GM12872 (cell line): Measurements from ENCODE around the gene HOXB7.

Experiments used
- TF ChIP-seq, protein P1 (sequence below): IDR thresholded peaks from 3 replicates; pipeline ENCODE4 v1.5.1; 2011; ENCODE audit warnings: low read depth, mild to moderate bottlenecking, low read length, moderate library complexity; ENCODE audit not compliant: insufficient read depth

Gene HOXB7

DNA sequence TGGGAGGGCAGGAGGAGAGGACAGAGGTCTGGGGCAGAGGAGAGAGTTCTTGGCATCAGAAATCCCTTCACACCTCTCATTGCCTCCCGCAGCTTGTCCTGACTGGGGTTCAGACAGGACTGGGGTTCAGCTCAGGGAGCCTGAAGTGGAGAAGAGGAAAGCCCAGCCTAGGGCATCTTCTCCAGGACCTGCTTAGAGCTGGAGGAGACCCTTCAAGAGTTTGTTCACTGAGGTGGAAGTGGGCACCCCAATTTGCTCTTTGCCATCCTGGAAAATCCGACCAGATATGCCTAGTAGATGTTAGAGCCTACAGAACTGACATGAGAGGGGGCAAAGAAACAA lies 22.8 kb downstream of the HOXB7 start:
- TF ChIP-seq, protein P1, sequence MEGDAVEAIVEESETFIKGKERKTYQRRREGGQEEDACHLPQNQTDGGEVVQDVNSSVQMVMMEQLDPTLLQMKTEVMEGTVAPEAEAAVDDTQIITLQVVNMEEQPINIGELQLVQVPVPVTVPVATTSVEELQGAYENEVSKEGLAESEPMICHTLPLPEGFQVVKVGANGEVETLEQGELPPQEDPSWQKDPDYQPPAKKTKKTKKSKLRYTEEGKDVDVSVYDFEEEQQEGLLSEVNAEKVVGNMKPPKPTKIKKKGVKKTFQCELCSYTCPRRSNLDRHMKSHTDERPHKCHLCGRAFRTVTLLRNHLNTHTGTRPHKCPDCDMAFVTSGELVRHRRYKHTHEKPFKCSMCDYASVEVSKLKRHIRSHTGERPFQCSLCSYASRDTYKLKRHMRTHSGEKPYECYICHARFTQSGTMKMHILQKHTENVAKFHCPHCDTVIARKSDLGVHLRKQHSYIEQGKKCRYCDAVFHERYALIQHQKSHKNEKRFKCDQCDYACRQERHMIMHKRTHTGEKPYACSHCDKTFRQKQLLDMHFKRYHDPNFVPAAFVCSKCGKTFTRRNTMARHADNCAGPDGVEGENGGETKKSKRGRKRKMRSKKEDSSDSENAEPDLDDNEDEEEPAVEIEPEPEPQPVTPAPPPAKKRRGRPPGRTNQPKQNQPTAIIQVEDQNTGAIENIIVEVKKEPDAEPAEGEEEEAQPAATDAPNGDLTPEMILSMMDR, result no peak

DNA sequence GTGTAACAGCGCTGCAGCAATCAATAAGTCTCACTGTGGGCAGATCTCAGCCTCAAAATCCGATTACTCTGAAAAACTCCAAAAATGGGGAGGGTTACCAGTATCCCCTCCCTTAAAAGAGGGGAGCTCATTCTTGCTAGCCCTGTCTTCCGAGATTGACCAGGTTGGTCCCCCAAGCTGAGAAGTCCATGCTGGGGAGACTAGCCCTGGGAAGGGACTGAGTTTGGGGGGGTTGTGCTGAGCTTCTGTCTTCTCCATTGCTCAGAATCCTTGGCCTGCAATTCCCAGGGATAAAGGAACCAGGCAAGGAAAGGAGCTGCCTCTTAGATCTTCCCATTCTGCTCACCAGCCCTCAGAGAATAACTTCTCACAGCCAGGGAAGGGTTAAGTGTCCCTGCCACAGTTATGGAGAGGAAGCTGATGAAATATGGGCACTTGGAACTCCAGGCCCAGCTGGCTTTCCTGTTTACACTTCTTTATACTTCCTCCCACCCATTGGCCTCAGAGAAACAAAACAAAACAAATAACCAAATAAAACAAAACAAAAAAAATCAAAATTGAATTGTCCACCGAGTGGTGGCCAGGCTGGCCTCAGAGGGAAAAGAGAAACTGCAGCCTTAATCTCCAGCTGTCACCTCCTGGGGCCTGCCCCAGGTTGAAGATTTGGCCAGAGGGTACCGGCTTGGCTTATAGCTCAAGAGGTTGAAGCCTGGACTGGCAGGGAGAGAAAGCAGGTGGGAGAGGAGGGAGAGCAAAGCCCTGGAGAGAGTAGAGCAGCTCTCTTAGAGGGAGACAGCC lies 23.3 kb downstream of the HOXB7 start:
- TF ChIP-seq, protein P1, result no peak

DNA sequence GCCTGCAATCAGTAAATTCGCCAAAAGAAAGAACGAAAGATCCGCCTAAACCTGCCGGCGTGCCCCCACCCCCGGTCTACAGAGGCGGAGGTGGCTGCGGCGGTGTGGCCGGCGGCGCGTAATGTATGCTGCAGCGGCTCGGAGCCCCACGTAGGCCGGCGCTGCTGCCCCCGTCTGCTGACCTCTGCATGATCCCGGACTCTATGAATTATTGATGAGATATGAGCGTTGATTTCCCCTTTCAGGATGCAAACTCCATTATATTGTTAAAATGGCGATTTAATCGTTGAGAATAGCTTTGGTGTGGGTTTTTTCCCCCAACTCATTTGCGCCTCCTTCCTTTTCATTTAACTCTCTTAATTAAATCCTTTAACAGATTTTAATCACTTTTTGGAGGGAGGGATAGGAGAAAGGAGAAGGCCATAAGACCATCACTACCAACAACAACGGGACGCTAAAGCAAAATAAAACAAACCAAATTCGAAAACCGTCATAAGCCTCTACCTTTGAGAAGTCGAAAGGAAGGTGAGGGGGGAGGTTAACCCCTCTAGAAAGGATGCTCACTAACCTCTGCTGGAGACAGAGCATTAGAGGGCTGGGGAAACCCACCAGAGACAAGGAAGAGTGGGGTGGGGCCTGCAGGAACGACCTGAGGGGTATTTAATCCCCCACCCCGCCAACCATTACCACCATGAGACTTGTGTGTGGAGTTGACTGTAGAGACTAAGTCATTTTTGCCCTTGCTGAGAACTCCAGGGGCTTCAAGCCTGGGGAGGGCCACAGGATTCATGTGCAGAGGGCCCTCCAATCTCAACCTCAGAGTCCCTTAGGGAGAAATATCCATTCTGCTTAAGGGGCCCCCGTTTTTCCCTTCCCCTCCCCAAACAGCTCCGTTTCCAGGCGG lies 24.2 kb downstream of the HOXB7 start:
- TF ChIP-seq, protein P1, result no peak

DNA sequence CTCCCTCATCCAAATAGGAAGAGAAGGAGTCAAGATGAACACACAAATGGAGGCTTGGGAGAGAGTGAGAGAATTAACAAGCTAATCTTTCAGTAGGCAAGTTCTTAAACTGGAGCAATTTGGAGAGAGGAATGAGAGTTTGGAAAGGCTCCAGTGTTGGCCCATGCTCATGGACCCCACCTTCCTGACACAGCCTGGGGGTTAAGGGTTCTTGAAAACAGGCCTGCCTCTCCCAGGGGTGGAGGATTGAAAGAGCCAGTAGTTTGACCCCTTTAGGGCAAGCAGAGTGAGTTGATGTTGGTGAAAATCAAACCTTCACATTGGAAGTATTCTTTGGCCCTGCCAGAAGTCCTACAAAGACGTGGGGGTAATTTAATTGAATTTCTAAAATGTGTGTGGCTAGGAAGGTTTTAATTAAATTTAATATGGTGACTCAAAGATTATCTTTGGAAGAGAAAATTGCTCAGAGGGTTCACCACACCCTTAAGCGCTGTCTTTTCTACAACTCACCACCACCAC lies 26.5 kb downstream of the HOXB7 start:
- TF ChIP-seq, protein P1, result no peak

DNA sequence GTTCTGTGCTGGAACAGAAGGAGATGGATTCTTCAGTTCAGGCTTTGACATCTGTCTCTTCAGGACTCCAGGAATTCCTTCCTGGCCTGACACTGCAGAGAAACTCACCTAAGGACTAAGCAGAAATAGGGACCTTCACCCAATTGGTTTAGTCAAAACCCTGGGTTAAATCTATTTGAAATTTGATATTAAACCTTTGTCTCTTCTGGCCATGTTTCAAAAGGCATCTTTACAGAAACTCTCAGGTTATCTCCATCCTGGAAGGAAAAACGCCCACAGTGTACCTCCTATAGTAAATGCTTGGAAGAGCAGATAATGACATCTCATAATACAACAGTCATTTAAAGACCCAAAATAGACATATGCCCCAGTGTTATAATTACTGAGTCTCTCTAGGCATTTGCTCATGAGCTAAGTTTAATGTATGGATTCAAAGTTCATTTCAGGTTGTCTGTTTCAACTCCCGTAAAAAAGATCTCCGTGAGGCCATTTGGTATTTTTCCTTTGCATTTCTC lies 27.1 kb downstream of the HOXB7 start:
- TF ChIP-seq, protein P1, result no peak

DNA sequence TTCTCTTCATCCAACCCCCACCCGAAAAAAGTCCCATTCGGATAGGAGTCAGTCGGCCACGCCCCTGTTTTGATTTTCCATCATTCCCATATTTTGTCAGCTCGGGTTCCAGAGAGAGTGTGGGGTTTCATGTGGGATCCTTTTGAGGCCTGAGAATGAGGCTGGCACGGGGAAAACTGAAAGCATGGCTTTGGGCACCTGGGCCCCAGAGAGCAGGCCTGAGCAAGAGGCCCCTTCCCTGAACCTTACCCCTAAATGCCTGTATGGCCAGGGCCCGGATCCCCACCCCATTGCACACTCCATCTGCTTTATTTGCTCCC lies 28.1 kb downstream of the HOXB7 start:
- TF ChIP-seq, protein P1, result no peak

DNA sequence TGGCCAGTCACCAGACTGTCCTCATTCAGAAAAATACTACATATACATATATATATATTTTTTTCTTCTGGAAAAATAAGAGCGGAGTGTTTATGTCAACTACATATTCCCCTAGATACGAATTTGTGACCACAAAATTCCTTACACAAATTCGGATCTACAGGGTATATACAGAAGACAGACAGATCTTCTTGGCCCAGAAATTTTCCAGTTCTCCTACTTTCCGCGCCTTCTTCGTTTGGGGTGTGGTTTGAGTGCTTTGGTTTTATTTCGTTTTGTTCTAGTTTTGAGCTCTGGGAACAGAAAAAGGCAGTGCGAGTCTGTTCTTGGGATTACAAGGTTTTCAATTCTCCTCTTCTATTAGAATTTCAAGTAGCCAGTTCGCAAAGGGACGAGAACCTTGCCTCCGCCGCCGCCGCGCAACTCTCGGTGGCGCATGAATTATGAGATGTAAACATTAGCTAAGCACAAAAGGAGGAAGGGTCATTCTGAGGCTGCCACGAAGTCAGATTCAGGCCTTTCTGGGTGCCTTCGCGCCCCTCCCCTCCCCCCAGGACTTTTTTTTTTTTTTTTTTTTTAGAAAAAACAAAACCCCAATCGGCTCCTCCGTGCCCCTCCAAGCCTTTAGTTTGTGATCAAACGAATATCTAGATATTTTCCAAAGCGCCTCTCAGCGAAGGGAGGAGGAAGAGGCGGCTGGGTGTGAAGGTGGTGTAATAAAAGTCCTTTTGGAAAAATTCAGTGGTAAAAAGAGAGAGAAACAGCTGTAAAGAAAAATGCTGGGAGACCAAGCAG lies 30.9 kb downstream of the HOXB7 start:
- TF ChIP-seq, protein P1, result no peak
